ENCODE results near the gene LZIC. TPM values are rescaled to one million over a fixed set of nuclear protein-coding genes. Genes with fewer than 3 reads are reported as not detected.
"Not testable (repeated sequence)": the region's sequence is repeated elsewhere in the genome, so short reads cannot be mapped to it uniquely, and the experiment has no call there.

The LZIC gene
- total and polyA plus RNA-seq, 2 donors (not counting 1 experiment from before 2014, with no cell fraction given): 26.9 to 33.5 TPM

GRCh38 chr1:9917901-9918300 lies 25.3 kb downstream of the LZIC start:
- no peaks in the 10 kb centered on the region for H3K4me1 ChIP-seq (ENCODE audit: control insufficient read depth, extremely low read depth, insufficient read depth, low read length)
- H3K79me2 ChIP-seq (ENCODE audit: control insufficient read depth, insufficient read depth, low read length): no peaks in the 10 kb centered on the region
- H3K9me3 ChIP-seq (ENCODE audit: control insufficient read depth, insufficient read depth, low read depth, low read length): no peaks in the 10 kb centered on the region
- H3K9ac ChIP-seq (ENCODE audit: insufficient read depth, low read length): no peak overlapping the region
- no peaks in the 10 kb centered on the region for H3K36me3 ChIP-seq (ENCODE audit: control insufficient read depth, insufficient read depth, low read length)
- DNase-seq (ENCODE audit: low read depth in 2 of 2): no peak
- H3K27ac ChIP-seq (ENCODE audit: insufficient read depth, low read length): no peak overlapping the region
- no peaks in the 10 kb centered on the region for H4K20me1 ChIP-seq (ENCODE audit: control insufficient read depth, extremely low read depth, insufficient read depth, low read length)
- H2AFZ ChIP-seq (ENCODE audit: low read length): no peak overlapping the region
- H3K27me3 ChIP-seq (ENCODE audit: control insufficient read depth, insufficient read depth, low read length): no peaks in the 10 kb centered on the region
- TF ChIP-seq EZH2 (IDR thresholded peaks at IDR 0.05; ENCODE audit: low read length, missing control alignments) (no peak), CTCF (conservative IDR thresholded peaks at IDR 0.05 in 1 of 2, IDR thresholded peaks at IDR 0.05 in 1 of 2; ENCODE audit: low read depth in 1 of 2, low read length in 2 of 2) (no peak)
- no peak overlapping the region for H3K4me2 ChIP-seq (ENCODE audit: extremely low read depth, insufficient read depth, low read length)
- no peak overlapping the region for H3K4me3 ChIP-seq (replicated peaks in 1 of 4; ENCODE audit: control extremely low read depth in 1 of 4, insufficient read depth in 1 of 4, low read depth in 3 of 4, low read length in 4 of 4)

DNA sequence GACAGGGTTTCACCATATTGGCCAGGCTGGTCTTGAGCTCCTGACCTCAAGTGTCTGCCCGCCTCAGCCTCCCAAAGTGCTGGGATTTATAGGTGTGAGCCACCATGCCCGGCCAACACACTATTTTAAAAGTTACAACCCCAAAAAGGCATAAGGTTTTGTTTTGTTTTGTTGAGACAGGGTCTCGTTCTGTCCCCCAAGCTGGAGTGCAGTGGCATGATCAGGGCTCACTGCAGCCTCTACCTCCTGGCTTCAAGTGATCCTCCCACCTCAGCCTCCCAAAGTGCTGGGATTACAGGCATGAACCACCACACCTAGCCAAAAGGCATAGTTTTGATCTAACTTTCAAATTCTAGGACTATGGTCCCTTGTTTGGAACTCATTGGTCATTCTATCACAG lies 25.7 kb downstream of the LZIC start:
- H3K27me3 ChIP-seq (ENCODE audit: control insufficient read depth, insufficient read depth, low read length); DNase-seq (ENCODE audit: low read depth in 2 of 2); H3K4me1 ChIP-seq (ENCODE audit: control insufficient read depth, extremely low read depth, insufficient read depth, low read length); H3K36me3 ChIP-seq (ENCODE audit: control insufficient read depth, insufficient read depth, low read length); H3K9ac ChIP-seq (ENCODE audit: insufficient read depth, low read length); H3K27ac ChIP-seq (ENCODE audit: insufficient read depth, low read length); H2AFZ ChIP-seq (ENCODE audit: low read length); H3K4me3 ChIP-seq (replicated peaks in 1 of 4; ENCODE audit: control extremely low read depth in 1 of 4, insufficient read depth in 1 of 4, low read depth in 3 of 4, low read length in 4 of 4); H4K20me1 ChIP-seq (ENCODE audit: control insufficient read depth, extremely low read depth, insufficient read depth, low read length); H3K9me3 ChIP-seq (ENCODE audit: control insufficient read depth, insufficient read depth, low read depth, low read length); H3K4me2 ChIP-seq (ENCODE audit: extremely low read depth, insufficient read depth, low read length); H3K79me2 ChIP-seq (ENCODE audit: control insufficient read depth, insufficient read depth, low read length): not testable (repeated sequence)

DNA sequence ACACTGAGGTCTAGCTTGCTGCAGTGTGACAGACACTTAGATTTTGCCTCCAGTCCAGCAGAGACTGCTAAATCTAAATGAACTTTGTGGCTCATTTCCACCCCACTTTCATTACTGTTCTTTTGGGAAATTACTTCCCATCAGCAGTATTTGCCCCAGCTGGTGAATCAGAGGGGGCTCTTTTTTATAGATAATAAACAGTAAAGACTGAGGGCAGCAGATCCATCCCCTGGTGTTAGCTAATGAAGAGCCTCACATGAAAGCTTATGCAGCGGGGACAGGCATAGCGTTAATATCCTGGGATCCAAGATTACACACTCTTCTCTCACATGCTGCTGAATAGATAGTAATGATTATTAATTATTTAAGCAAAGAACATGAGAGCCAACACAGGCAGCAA lies 26.7 kb downstream of the LZIC start:
- no peak for TF ChIP-seq CTCF (conservative IDR thresholded peaks at IDR 0.05 in 1 of 2, IDR thresholded peaks at IDR 0.05 in 1 of 2; ENCODE audit: low read depth in 1 of 2, low read length in 2 of 2)
- Histone ChIP-seq H4K20me1 (ENCODE audit: control insufficient read depth, extremely low read depth, insufficient read depth, low read length) (no peaks in the 10 kb centered on the region), H3K4me1 (ENCODE audit: control insufficient read depth, extremely low read depth, insufficient read depth, low read length) (no peaks in the 10 kb centered on the region), H3K27me3 (ENCODE audit: control insufficient read depth, insufficient read depth, low read length) (no peaks in the 10 kb centered on the region), H3K79me2 (ENCODE audit: control insufficient read depth, insufficient read depth, low read length) (no peaks in the 10 kb centered on the region), H3K4me2 (ENCODE audit: extremely low read depth, insufficient read depth, low read length) (no peak overlapping the region), H3K9me3 (ENCODE audit: control insufficient read depth, insufficient read depth, low read depth, low read length) (no peaks in the 10 kb centered on the region), H3K4me3 (replicated peaks in 1 of 4; ENCODE audit: control extremely low read depth in 1 of 4, insufficient read depth in 1 of 4, low read depth in 3 of 4, low read length in 4 of 4) (no peak overlapping the region), H3K27ac (ENCODE audit: insufficient read depth, low read length) (no peak overlapping the region), H2AFZ (ENCODE audit: low read length) (no peak overlapping the region), H3K36me3 (ENCODE audit: control insufficient read depth, insufficient read depth, low read length) (no peaks in the 10 kb centered on the region), H3K9ac (ENCODE audit: insufficient read depth, low read length) (no peak overlapping the region)
- no peak for DNase-seq (ENCODE audit: low read depth in 2 of 2)

DNA sequence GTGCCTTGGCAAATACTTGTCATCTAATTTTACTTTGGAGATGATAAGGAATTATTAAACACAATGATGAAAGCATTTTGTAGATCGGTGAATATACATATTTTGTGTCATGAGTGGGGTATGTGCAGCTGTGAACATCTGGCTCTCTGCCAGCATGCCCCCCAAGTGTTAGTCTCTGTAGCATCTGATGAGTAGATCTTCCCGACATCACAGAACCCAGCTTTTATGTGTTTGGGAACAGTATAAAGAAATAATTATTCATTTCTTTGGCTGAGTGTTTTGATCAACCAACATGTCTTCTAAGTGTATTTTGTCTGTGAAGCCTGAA lies 28.6 kb downstream of the LZIC start:
- no peaks in the 10 kb centered on the region for H3K27me3 ChIP-seq (ENCODE audit: control insufficient read depth, insufficient read depth, low read length)
- H3K27ac ChIP-seq (ENCODE audit: insufficient read depth, low read length): no peak overlapping the region
- no peaks in the 10 kb centered on the region for H3K9me3 ChIP-seq (ENCODE audit: control insufficient read depth, insufficient read depth, low read depth, low read length)
- no peaks in the 10 kb centered on the region for H3K79me2 ChIP-seq (ENCODE audit: control insufficient read depth, insufficient read depth, low read length)
- H4K20me1 ChIP-seq (ENCODE audit: control insufficient read depth, extremely low read depth, insufficient read depth, low read length): no peaks in the 10 kb centered on the region
- H3K9ac ChIP-seq (ENCODE audit: insufficient read depth, low read length): no peak overlapping the region
- no peak for DNase-seq (ENCODE audit: low read depth in 2 of 2)
- no peaks in the 10 kb centered on the region for H3K36me3 ChIP-seq (ENCODE audit: control insufficient read depth, insufficient read depth, low read length)
- TF ChIP-seq CTCF (conservative IDR thresholded peaks at IDR 0.05 in 1 of 2, IDR thresholded peaks at IDR 0.05 in 1 of 2; ENCODE audit: low read depth in 1 of 2, low read length in 2 of 2): no peak
- no peak for TF ChIP-seq EZH2 (IDR thresholded peaks at IDR 0.05; ENCODE audit: low read length, missing control alignments)
- no peak overlapping the region for H3K4me3 ChIP-seq (replicated peaks in 1 of 4; ENCODE audit: control extremely low read depth in 1 of 4, insufficient read depth in 1 of 4, low read depth in 3 of 4, low read length in 4 of 4)
- no peak overlapping the region for H3K4me2 ChIP-seq (ENCODE audit: extremely low read depth, insufficient read depth, low read length)
- H2AFZ ChIP-seq (ENCODE audit: low read length): no peak overlapping the region
- no peaks in the 10 kb centered on the region for H3K4me1 ChIP-seq (ENCODE audit: control insufficient read depth, extremely low read depth, insufficient read depth, low read length)
